A673 (cell line): ENCODE measurements around the gene IGSF22. TPM values are rescaled to one million over a fixed set of nuclear protein-coding genes. Genes with fewer than 3 reads are reported as not detected.

Experiments used
- BruUV-seq: library from RNA; stranded (reverse); fragments of 400-500 nt; replicated peaks from 2 replicates; lab custom pipeline; 2021; lab: Mats Ljungman, UMichigan
- CTCF ChIA-PET: fragments of 300-600 bp; sonication (Branson Sonifier 250); formaldehyde crosslinking; loops from one replicate; lab custom pipeline; 2022; ENCODE audit warnings: antibody characterized with exemption; lab: Charles Lee
- POLR2A ChIA-PET: fragments of 300-600 bp; sonication (Branson Sonifier 250); formaldehyde crosslinking; loops from one replicate; lab custom pipeline; 2022; ENCODE audit warnings: antibody characterized with exemption; ENCODE audit not compliant: low non-redundant PET; lab: Charles Lee
- DNase-seq: peaks from one replicate; pipeline ENCODE4 v3.0.0-alpha.2; 2015; ENCODE audit warnings: low spot score
- H3K27ac ChIP-seq: fragments of 200-600 bp; sonication (generic); 2 replicates; pipeline ENCODE4 v1.5.1; 2016; ENCODE audit warnings: mixed run types, low read depth, mild to moderate bottlenecking, mixed read lengths, antibody characterized with exemption, low read length; ENCODE audit not compliant: poor library complexity, severe bottlenecking
- H3K27me3 ChIP-seq: fragments of 200-600 bp; sonication (generic); replicated peaks from 2 replicates; pipeline ENCODE4 v1.6.1; 2017; ENCODE audit warnings: mixed run types, low read depth, mild to moderate bottlenecking, mixed read lengths, antibody characterized with exemption, low read length; ENCODE audit not compliant: insufficient read depth, poor library complexity
- H3K36me3 ChIP-seq: fragments of 200-600 bp; sonication (generic); 2 replicates; pipeline ENCODE4 v1.6.1; 2016; ENCODE audit warnings: mixed run types, mild to moderate bottlenecking, mixed read lengths, antibody characterized with exemption, low read length; ENCODE audit not compliant: insufficient read depth, poor library complexity, severe bottlenecking
- H3K4me1 ChIP-seq: fragments of 200-600 bp; sonication (generic); 2 replicates; pipeline ENCODE4 v1.6.1; 2017; ENCODE audit warnings: mixed run types, mild to moderate bottlenecking, mixed read lengths, antibody characterized with exemption, low read length; ENCODE audit not compliant: insufficient read depth, poor library complexity, severe bottlenecking
- H3K4me3 ChIP-seq: fragments of 200-600 bp; sonication (generic); 2 replicates; pipeline ENCODE4 v1.5.1; 2016; ENCODE audit warnings: low read depth, mixed run types, mild to moderate bottlenecking, mixed read lengths, low read length; ENCODE audit not compliant: poor library complexity, severe bottlenecking
- H3K9me3 ChIP-seq: fragments of 200-600 bp; sonication (generic); 2 replicates; pipeline ENCODE4 v1.6.1; 2016; ENCODE audit warnings: mixed run types, low read depth, mild to moderate bottlenecking, mixed read lengths, antibody characterized with exemption, low read length; ENCODE audit not compliant: poor library complexity, severe bottlenecking
- CTCF ChIP-seq: fragments of 300-800, 200-600 bp; sonication (generic); conservative IDR thresholded peaks from 2 replicates; pipeline ENCODE4 v1.5.1; 2017; ENCODE audit warnings: low read depth, mild to moderate bottlenecking, antibody characterized with exemption, low read length, moderate library complexity, mixed read lengths
- EZH2 ChIP-seq: fragments of 200-600 bp; sonication (generic); IDR thresholded peaks from 2 replicates; pipeline ENCODE4 v1.6.1; 2017; ENCODE audit warnings: borderline replicate concordance, low read depth, mild to moderate bottlenecking, mixed read lengths, antibody characterized with exemption, low read length; ENCODE audit not compliant: poor library complexity, severe bottlenecking
- intact Hi-C: fragments of 100-400 bp; cut with micrococcal nuclease; formaldehyde crosslinking; loops from one replicate; pipeline ENCODE4 v1.10.0; 2022; ENCODE audit not compliant: unreplicated experiment
- total RNA-seq: library from RNA; stranded (reverse); gene quantifications from 2 replicates; pipeline ENCODE4 v1.2.3, GENCODE V29; 2021

Gene IGSF22
- total RNA-seq, 1 experiment from 2014 or later, result not detected

- TF ChIP-seq CTCF (no peak), EZH2 (no peak)
- intact Hi-C loops, result loop anchor here (5.0 to 10.0 kb wide), 2 partner anchors 487 to 614 kb away; partner anchors contain the start of gene SAA2
- Histone ChIP-seq H3K27ac (no peak overlapping the region), H3K4me1 (no peaks in the 10 kb centered on the region), H3K27me3 (no peaks in the 10 kb centered on the region), H3K9me3 (no peaks in the 10 kb centered on the region), H3K36me3 (no peaks in the 10 kb centered on the region), H3K4me3 (no peak overlapping the region)
- CTCF ChIA-PET, result interaction anchor here (0.6 to 1.4 kb wide), 3 partner anchors 10 to 487 kb away, joined by 3 to 7 read pairs (median 7); no protein-coding TSS in a partner anchor
- POLR2A ChIA-PET, result no interaction called here
- DNase-seq, result no peak
- BruUV-seq, result no TSS peak
Observed at GRCh38 chr11:18731441-18731840, 5.5 kb upstream of the IGSF22 start.

GRCh38 chr11:18730020-18730419 is 4.0 kb upstream of the IGSF22 start:
- TF ChIP-seq EZH2 (no peak), CTCF (no peak)
- intact Hi-C loops, result loop anchor here (5.0 to 10.0 kb wide), 2 partner anchors 485 to 613 kb away; partner anchors contain the start of gene SAA2
- H3K9me3 ChIP-seq, result no peaks in the 10 kb centered on the region
- H3K36me3 ChIP-seq, result no peaks in the 10 kb centered on the region
- H3K4me1 ChIP-seq, result no peaks in the 10 kb centered on the region
- no peak overlapping the region for H3K27ac ChIP-seq
- no peak overlapping the region for H3K4me3 ChIP-seq
- no TSS peak for BruUV-seq
- H3K27me3 ChIP-seq, result no peaks in the 10 kb centered on the region
- POLR2A ChIA-PET, result no interaction called here
- CTCF ChIA-PET, result no interaction called here
- no peak for DNase-seq

GRCh38 chr11:18729426-18729825 is 3.4 kb upstream of the IGSF22 start:
- H3K27me3 ChIP-seq, result no peaks in the 10 kb centered on the region
- no peak overlapping the region for H3K4me3 ChIP-seq
- H3K9me3 ChIP-seq, result no peaks in the 10 kb centered on the region
- H3K4me1 ChIP-seq, result no peaks in the 10 kb centered on the region
- no TSS peak for BruUV-seq
- H3K27ac ChIP-seq, result no peak overlapping the region
- ChIA-PET POLR2A (no interaction called here), CTCF (no interaction called here)
- intact Hi-C loops, result loop anchor here (10.0 kb wide), 1 partner anchor 185 kb away; no protein-coding TSS in a partner anchor
- TF ChIP-seq EZH2 (no peak), CTCF (no peak)
- H3K36me3 ChIP-seq, result no peaks in the 10 kb centered on the region
- no peak for DNase-seq
